Measurements from ENCODE around the gene CRYBB2.
"Not testable (repeated sequence)": the region's sequence is repeated elsewhere in the genome, so short reads cannot be mapped to it uniquely, and the experiment has no call there.

The CRYBB2 gene

DNA sequence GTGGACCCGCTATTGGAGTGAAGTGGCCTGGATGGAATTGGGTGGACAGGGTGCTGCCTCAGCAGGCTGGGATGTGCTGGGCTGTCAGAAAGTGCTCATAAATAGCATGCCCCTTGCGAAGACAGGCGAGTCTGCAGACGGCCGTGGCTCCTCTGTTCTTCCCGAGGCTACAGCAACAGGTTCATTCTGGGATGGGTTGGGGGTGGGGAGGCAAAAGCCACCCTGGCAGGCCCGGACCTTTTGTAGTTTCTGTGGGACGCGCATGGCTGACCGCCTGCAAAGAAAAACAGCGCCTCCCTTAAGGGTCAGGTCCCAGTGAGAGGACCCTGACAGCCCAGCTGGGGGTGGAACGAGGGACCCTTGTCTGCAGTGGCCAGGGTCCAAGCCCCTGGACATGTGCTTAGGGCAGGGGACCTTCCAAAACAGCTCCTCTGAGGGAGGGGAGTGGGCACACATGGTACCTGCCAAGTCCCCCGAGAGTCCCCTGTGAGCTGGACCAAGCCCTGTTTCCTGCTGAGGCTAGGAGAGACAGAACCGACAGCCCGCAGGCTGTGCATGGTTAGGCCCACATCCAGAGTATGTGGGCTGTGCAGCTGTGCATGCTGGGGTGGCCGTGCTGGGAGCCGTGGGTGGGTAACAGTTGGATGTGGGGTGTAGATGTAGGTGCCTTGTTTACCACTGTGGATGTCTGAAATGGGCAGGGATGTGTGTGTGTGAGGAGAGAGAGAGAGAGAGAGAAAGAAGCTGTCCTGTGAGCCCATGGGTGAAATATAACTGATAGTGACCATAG lies 19.5 kb upstream of the CRYBB2 start, which contains the start of gene CRYBB3:
Gene CRYBB3 (plus strand): TSS at position 128 of the 790 bp plus-strand sequence. CDS start 1,539 bp downstream, outside the sequence.
- DNase-seq (ENCODE audit: low read depth) = no peak
- H3K4me3 ChIP-seq (ENCODE audit: low read length) = no peak within 1 kb of the TSS
- TF ChIP-seq, protein P1, sequence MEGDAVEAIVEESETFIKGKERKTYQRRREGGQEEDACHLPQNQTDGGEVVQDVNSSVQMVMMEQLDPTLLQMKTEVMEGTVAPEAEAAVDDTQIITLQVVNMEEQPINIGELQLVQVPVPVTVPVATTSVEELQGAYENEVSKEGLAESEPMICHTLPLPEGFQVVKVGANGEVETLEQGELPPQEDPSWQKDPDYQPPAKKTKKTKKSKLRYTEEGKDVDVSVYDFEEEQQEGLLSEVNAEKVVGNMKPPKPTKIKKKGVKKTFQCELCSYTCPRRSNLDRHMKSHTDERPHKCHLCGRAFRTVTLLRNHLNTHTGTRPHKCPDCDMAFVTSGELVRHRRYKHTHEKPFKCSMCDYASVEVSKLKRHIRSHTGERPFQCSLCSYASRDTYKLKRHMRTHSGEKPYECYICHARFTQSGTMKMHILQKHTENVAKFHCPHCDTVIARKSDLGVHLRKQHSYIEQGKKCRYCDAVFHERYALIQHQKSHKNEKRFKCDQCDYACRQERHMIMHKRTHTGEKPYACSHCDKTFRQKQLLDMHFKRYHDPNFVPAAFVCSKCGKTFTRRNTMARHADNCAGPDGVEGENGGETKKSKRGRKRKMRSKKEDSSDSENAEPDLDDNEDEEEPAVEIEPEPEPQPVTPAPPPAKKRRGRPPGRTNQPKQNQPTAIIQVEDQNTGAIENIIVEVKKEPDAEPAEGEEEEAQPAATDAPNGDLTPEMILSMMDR (IDR thresholded peaks at IDR 0.05; ENCODE audit: insufficient read depth, low read depth, low read length, missing control alignments) = no peak

DNA sequence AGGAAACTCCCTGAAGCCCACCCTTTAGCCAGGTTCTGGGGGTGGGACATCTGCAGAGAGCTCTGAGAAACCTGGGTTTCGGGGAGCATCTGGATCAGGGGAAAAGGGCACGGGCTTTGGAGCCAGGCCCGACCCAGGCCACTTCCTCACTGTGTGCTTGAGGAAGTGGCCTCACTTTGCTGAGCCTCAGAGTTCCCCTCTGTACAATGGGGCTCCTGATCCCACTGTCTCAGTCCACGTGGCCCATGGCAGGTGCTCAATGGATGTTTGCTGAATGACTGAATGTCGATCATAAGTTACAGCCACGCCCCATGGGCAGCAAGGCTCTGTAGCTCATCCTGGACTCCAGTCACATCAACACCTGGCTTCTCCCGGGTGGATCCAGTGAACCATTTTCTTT lies 18.5 kb upstream of the CRYBB2 start:
- H3K4me3 ChIP-seq (ENCODE audit: low read length) = no peak overlapping the region
- TF ChIP-seq, protein P1 (IDR thresholded peaks at IDR 0.05; ENCODE audit: insufficient read depth, low read depth, low read length, missing control alignments) = no peak
- DNase-seq (ENCODE audit: low read depth) = no peak

DNA sequence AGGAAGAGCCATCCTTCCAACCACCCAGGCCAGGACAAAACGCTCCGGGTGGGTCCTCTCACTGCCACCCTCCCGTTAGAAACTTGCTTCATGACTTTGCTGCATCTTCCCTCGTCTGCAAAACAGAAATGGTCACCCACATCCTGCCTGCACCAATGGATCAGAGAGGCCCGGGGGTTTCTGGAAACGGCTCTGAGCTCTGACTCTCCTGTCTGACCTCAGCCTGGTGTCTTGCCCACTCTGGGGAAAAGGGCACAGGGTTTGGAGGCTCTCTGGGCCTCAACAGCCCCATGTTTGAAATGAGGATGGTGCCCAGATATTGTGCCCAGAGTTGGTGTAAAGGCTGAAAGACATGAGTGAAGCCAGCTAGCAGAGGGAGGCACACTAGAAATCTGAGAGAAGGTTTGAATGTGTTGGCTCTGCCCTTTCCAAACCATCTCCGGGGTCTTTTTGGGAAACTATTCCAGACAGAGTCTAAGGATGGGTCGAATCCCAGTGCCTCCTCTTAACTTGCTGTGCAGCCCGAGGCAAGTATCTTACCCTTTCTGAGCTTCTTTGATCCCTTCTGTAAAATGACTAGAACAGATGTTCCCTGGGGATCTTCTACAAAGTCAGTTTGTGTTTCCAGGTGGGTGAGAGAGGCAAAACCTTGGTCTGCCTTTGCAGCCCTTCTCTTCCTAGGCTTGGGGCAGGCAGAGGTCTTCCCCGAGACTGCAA lies 17.7 kb upstream of the CRYBB2 start:
- TF ChIP-seq, protein P1 (IDR thresholded peaks at IDR 0.05; ENCODE audit: insufficient read depth, low read depth, low read length, missing control alignments) = no peak
- no peak for DNase-seq (ENCODE audit: low read depth)

DNA sequence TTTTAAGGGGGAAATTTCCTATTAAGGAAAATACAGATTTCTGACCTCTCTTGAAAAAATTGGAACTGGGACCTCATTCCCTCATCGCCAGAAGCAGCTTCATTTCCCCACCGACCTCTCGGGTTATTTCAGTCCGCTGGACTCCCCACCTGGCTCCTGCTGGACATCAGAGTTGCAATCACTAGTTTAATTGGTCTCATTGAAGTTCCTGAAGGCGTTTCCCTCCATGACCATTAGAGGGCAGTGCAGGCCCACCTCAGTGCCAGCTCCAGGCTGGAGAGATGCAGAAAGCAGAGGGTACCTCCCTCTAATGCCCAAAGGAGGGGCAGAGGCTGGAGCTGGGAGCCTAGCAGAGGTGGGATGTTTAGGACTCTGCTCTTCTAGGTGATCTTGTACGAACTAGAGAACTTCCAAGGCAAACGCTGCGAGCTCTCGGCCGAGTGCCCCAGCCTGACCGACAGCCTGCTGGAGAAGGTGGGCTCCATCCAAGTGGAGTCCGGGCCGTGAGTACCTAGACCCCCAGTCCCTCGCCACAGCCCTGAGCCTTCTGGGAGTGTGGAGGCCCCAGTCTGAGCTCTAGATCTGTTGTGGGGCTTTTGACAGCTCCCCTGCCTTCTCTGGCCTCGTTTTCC lies 17.0 kb upstream of the CRYBB2 start:
- H3K4me3 ChIP-seq (ENCODE audit: low read length) = no peak overlapping the region
- TF ChIP-seq, protein P1 (IDR thresholded peaks at IDR 0.05; ENCODE audit: insufficient read depth, low read depth, low read length, missing control alignments) = peak; percentile 87
- peak; percentile 60 for DNase-seq (ENCODE audit: low read depth)

More for the DNA sequence above, 17.7 kb upstream of the CRYBB2 start:
- no peak overlapping the region for H3K4me3 ChIP-seq (ENCODE audit: low read length)

DNA sequence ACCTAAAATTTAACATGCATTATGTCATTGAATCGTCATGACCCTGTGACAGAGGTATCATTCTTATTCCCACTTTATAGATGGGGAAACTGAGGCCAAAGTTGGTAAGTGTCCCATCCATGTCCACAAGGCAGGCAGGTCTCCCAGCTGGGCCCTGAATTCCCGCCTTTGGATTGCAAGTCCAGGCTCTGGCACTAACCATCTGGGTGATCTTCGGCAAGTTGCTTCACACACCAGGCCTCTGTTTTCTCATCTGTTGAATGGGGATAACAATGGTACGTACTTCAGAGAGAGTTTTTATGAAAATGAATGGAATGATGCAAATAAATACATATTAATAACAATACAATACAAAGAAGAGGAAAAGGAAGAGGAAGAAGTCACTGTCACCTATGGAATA lies 16.4 kb upstream of the CRYBB2 start:
- no peak overlapping the region for H3K4me3 ChIP-seq (ENCODE audit: low read length)
- TF ChIP-seq, protein P1 (IDR thresholded peaks at IDR 0.05; ENCODE audit: insufficient read depth, low read depth, low read length, missing control alignments) = no peak
- DNase-seq (ENCODE audit: low read depth) = no peak

DNA sequence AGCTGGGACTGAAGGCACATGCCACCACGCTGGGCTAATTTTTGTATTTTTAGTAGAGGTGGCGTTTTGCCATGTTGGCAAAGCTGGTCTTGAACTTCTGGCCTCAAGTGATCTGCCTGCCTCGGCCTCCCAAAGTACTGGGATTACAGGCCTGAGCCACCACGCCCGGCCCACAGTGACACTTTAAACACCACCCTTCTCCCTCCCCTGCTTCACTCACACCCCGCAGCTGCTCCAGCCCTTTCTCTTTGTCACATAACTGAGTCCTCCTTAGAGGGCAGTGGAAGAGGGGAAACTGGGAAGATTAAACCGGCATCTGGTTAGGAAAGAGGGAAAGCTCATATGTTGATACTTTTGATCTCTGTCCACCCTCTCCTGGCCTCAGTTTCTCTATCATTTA lies 14.9 kb upstream of the CRYBB2 start:
- not testable (repeated sequence) for H3K4me3 ChIP-seq (ENCODE audit: low read length); DNase-seq (ENCODE audit: low read depth)

DNA sequence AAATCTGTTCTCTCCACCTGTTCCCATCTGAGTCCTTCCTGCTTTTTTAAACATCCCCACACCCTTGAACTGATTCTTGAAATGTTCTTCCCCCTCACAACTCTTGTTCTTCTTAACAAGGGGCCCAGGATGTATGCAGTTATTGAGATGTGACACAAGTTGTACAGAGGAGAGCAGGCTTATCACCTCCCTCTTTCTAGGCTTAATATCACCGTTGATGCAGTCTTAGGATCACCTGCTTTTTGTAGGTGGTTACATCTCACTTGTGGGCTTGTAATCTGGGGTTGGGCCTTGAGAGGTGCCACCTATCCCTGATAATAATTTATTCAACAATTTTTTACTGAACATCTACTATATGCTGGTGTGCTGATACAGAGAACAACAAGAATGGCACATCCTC lies 13.6 kb upstream of the CRYBB2 start:
- TF ChIP-seq, protein P1 (IDR thresholded peaks at IDR 0.05; ENCODE audit: insufficient read depth, low read depth, low read length, missing control alignments) = no peak
- no peak overlapping the region for H3K4me3 ChIP-seq (ENCODE audit: low read length)
- no peak for DNase-seq (ENCODE audit: low read depth)

All from epithelial cell of esophagus (primary cell).